GM06990 (cell line): ENCODE measurements around the gene FRMD4A.

Experiments used
- DNase-seq: peaks from one replicate; pipeline ENCODE4 v3.0.0-alpha.2; 2011; ENCODE audit not compliant: insufficient read length; ENCODE audit errors: extremely low read depth
- H3K27me3 ChIP-seq: replicated peaks from 2 replicates; pipeline ENCODE4 v1.6.0; 2011; ENCODE audit warnings: low read length; ENCODE audit not compliant: control insufficient read depth, insufficient read depth
- H3K36me3 ChIP-seq: 2 replicates; pipeline ENCODE4 v1.5.1; 2011; ENCODE audit warnings: low read length; ENCODE audit not compliant: control insufficient read depth, insufficient read depth
- H3K4me3 ChIP-seq: replicated peaks from 2 replicates; pipeline ENCODE4 v1.5.1; 2011; ENCODE audit warnings: low read depth, mild to moderate bottlenecking, control low read depth, low read length
- CTCF ChIP-seq: IDR thresholded peaks from 2 replicates; pipeline ENCODE4 v1.5.1; 2011; ENCODE audit warnings: low read length, control low read depth, mild to moderate bottlenecking, inconsistent platforms; ENCODE audit not compliant: insufficient read depth, poor library complexity, severe bottlenecking

The FRMD4A gene

GRCh38 chr10:13690281-13690825, 640.4 kb downstream of the FRMD4A start:
- H3K4me3 ChIP-seq: no peak overlapping the region
- no peak for TF ChIP-seq CTCF
- DNase-seq: peak; percentile 31
- peaks cover 13% of the 10 kb centered on the region for H3K36me3 ChIP-seq
- H3K27me3 ChIP-seq: no peaks in the 10 kb centered on the region

GRCh38 chr10:13686331-13686752, 644.4 kb downstream of the FRMD4A start:
- peaks cover 4% of the 10 kb centered on the region for H3K36me3 ChIP-seq
- no peaks in the 10 kb centered on the region for H3K27me3 ChIP-seq
- no peak for DNase-seq
- no peak for TF ChIP-seq CTCF
- no peak overlapping the region; the same call in 1 of the 2 replicates for H3K4me3 ChIP-seq

GRCh38 chr10:13685885-13686284, 644.8 kb downstream of the FRMD4A start:
- Histone ChIP-seq H3K4me3 (no peak overlapping the region), H3K36me3 (peaks cover 4% of the 10 kb centered on the region), H3K27me3 (no peaks in the 10 kb centered on the region)
- DNase-seq: no peak
- no peak for TF ChIP-seq CTCF

GRCh38 chr10:13684806-13685482, 645.8 kb downstream of the FRMD4A start:
- no peak overlapping the region for H3K4me3 ChIP-seq
- DNase-seq: no peak
- no peaks in the 10 kb centered on the region for H3K27me3 ChIP-seq
- H3K36me3 ChIP-seq: peaks cover 5% of the 10 kb centered on the region
- TF ChIP-seq CTCF: no peak

- no peak for DNase-seq
- no peak for TF ChIP-seq CTCF
Observed at GRCh38 chr10:13684252-13684791, 646.4 kb downstream of the FRMD4A start.

GRCh38 chr10:13683017-13683416, 647.7 kb downstream of the FRMD4A start:
- no peak for TF ChIP-seq CTCF
- no peak for DNase-seq
- no peak overlapping the region for H3K4me3 ChIP-seq
- H3K36me3 ChIP-seq: peaks cover 10% of the 10 kb centered on the region
- H3K27me3 ChIP-seq: no peaks in the 10 kb centered on the region

More at GRCh38 chr10:13684252-13684791, 646.4 kb downstream of the FRMD4A start:
- Histone ChIP-seq H3K4me3 (no peak overlapping the region), H3K27me3 (no peaks in the 10 kb centered on the region), H3K36me3 (peaks cover 8% of the 10 kb centered on the region)
